ENCODE measurements around the gene KANSL1L.
A peak's percentile ranks its signal among the peaks of the same experiment; 100 is the strongest.

The KANSL1L gene

GRCh38 chr2:210113614-210114235 is 57.5 kb downstream of the KANSL1L start:
- no peak for DNase-seq (ENCODE audit: low read depth, low spot score)
- H3K9me3 ChIP-seq (ENCODE audit: low read depth, low read length): peaks cover 10% of the 10 kb centered on the region; the same call in 1 of the 2 replicates
- H3K4me3 ChIP-seq: no peak overlapping the region

GRCh38 chr2:210112871-210113270 is 58.3 kb downstream of the KANSL1L start:
- no peak for DNase-seq (ENCODE audit: low read depth, low spot score)
- Histone ChIP-seq H3K9me3 (ENCODE audit: low read depth, low read length) (peaks cover 10% of the 10 kb centered on the region; the same call in 1 of the 2 replicates), H3K27ac (no peak overlapping the region), H3K4me3 (no peak overlapping the region), H3K9ac (ENCODE audit: insufficient read length) (no peak overlapping the region), H3K36me3 (ENCODE audit: insufficient read depth, low read length) (peaks cover 5% of the 10 kb centered on the region; the same call in 1 of the 2 replicates)
- TF ChIP-seq EZH2 (IDR thresholded peaks at IDR 0.05) (no peak), POLR2AphosphoS5 (IDR thresholded peaks at IDR 0.05; ENCODE audit: borderline replicate concordance, low read depth, low read length) (no peak), FOXP2 (optimal IDR thresholded peaks at IDR 0.05; ENCODE audit: control extremely low read depth, extremely low read length, insufficient read depth) (no peak)

More at GRCh38 chr2:210113614-210114235, 57.5 kb downstream of the KANSL1L start:
- peaks cover 5% of the 10 kb centered on the region; the same call in 1 of the 2 replicates for H3K36me3 ChIP-seq (ENCODE audit: insufficient read depth, low read length)
- TF ChIP-seq FOXP2 (optimal IDR thresholded peaks at IDR 0.05; ENCODE audit: control extremely low read depth, extremely low read length, insufficient read depth) (no peak), POLR2AphosphoS5 (IDR thresholded peaks at IDR 0.05; ENCODE audit: borderline replicate concordance, low read depth, low read length) (no peak), EZH2 (IDR thresholded peaks at IDR 0.05) (no peak)
- no peak overlapping the region for H3K9ac ChIP-seq (ENCODE audit: insufficient read length)
- H3K27ac ChIP-seq: no peak overlapping the region

GRCh38 chr2:210099940-210100339 is 71.3 kb downstream of the KANSL1L start:
- H3K36me3 ChIP-seq (ENCODE audit: insufficient read depth, low read length): no peaks in the 10 kb centered on the region
- H3K9me3 ChIP-seq (ENCODE audit: low read depth, low read length): no peaks in the 10 kb centered on the region
- no peak overlapping the region for H3K27ac ChIP-seq
- no peak overlapping the region for H3K4me3 ChIP-seq
- TF ChIP-seq FOXP2 (optimal IDR thresholded peaks at IDR 0.05; ENCODE audit: control extremely low read depth, extremely low read length, insufficient read depth): no peak
- no peak for TF ChIP-seq EZH2 (IDR thresholded peaks at IDR 0.05)
- no peak for TF ChIP-seq POLR2AphosphoS5 (IDR thresholded peaks at IDR 0.05; ENCODE audit: borderline replicate concordance, low read depth, low read length)
- no peak for DNase-seq (ENCODE audit: low read depth, low spot score)
- no peak overlapping the region for H3K9ac ChIP-seq (ENCODE audit: insufficient read length)

GRCh38 chr2:210094787-210095186 is 76.4 kb downstream of the KANSL1L start:
- Histone ChIP-seq H3K9ac (ENCODE audit: insufficient read length) (no peak overlapping the region), H3K27ac (no peak overlapping the region), H3K36me3 (ENCODE audit: insufficient read depth, low read length) (no peaks in the 10 kb centered on the region), H3K4me3 (no peak overlapping the region), H3K9me3 (ENCODE audit: low read depth, low read length) (no peaks in the 10 kb centered on the region)
- no peak for TF ChIP-seq POLR2AphosphoS5 (IDR thresholded peaks at IDR 0.05; ENCODE audit: borderline replicate concordance, low read depth, low read length)
- no peak for TF ChIP-seq EZH2 (IDR thresholded peaks at IDR 0.05)
- no peak for TF ChIP-seq FOXP2 (optimal IDR thresholded peaks at IDR 0.05; ENCODE audit: control extremely low read depth, extremely low read length, insufficient read depth)
- no peak for DNase-seq (ENCODE audit: low read depth, low spot score)

GRCh38 chr2:210092791-210093190 is 78.4 kb downstream of the KANSL1L start:
- no peak overlapping the region for H3K9ac ChIP-seq (ENCODE audit: insufficient read length)
- TF ChIP-seq FOXP2 (optimal IDR thresholded peaks at IDR 0.05; ENCODE audit: control extremely low read depth, extremely low read length, insufficient read depth): no peak
- TF ChIP-seq POLR2AphosphoS5 (IDR thresholded peaks at IDR 0.05; ENCODE audit: borderline replicate concordance, low read depth, low read length): no peak
- TF ChIP-seq EZH2 (IDR thresholded peaks at IDR 0.05): no peak
- no peaks in the 10 kb centered on the region for H3K9me3 ChIP-seq (ENCODE audit: low read depth, low read length)
- no peak overlapping the region for H3K27ac ChIP-seq
- no peak for DNase-seq (ENCODE audit: low read depth, low spot score)
- no peak overlapping the region for H3K4me3 ChIP-seq
- no peaks in the 10 kb centered on the region for H3K36me3 ChIP-seq (ENCODE audit: insufficient read depth, low read length)

GRCh38 chr2:210086930-210087329 is 84.3 kb downstream of the KANSL1L start:
- DNase-seq (ENCODE audit: low read depth, low spot score): no peak
- no peak overlapping the region for H3K27ac ChIP-seq
- H3K36me3 ChIP-seq (ENCODE audit: insufficient read depth, low read length): no peaks in the 10 kb centered on the region

GRCh38 chr2:210086292-210086691 is 84.9 kb downstream of the KANSL1L start:
- DNase-seq (ENCODE audit: low read depth, low spot score): no peak
- Histone ChIP-seq H3K9me3 (ENCODE audit: low read depth, low read length) (no peaks in the 10 kb centered on the region), H3K36me3 (ENCODE audit: insufficient read depth, low read length) (no peaks in the 10 kb centered on the region), H3K9ac (ENCODE audit: insufficient read length) (no peak overlapping the region), H3K27ac (no peak overlapping the region), H3K4me3 (no peak overlapping the region)
- TF ChIP-seq EZH2 (IDR thresholded peaks at IDR 0.05): no peak
- TF ChIP-seq POLR2AphosphoS5 (IDR thresholded peaks at IDR 0.05; ENCODE audit: borderline replicate concordance, low read depth, low read length): no peak
- TF ChIP-seq FOXP2 (optimal IDR thresholded peaks at IDR 0.05; ENCODE audit: control extremely low read depth, extremely low read length, insufficient read depth): no peak

More at GRCh38 chr2:210086930-210087329, 84.3 kb downstream of the KANSL1L start:
- Histone ChIP-seq H3K4me3 (no peak overlapping the region), H3K9ac (ENCODE audit: insufficient read length) (no peak overlapping the region), H3K9me3 (ENCODE audit: low read depth, low read length) (no peaks in the 10 kb centered on the region)
- TF ChIP-seq EZH2 (IDR thresholded peaks at IDR 0.05) (no peak), POLR2AphosphoS5 (IDR thresholded peaks at IDR 0.05; ENCODE audit: borderline replicate concordance, low read depth, low read length) (no peak), FOXP2 (optimal IDR thresholded peaks at IDR 0.05; ENCODE audit: control extremely low read depth, extremely low read length, insufficient read depth) (no peak)

- Histone ChIP-seq H3K36me3 (ENCODE audit: insufficient read depth, low read length) (no peaks in the 10 kb centered on the region), H3K4me3 (no peak overlapping the region), H3K9me3 (ENCODE audit: low read depth, low read length) (no peaks in the 10 kb centered on the region), H3K27ac (no peak overlapping the region), H3K9ac (ENCODE audit: insufficient read length) (no peak overlapping the region)
- peak; percentile 6 for DNase-seq (ENCODE audit: low read depth, low spot score)
- TF ChIP-seq FOXP2 (optimal IDR thresholded peaks at IDR 0.05; ENCODE audit: control extremely low read depth, extremely low read length, insufficient read depth): no peak
- no peak for TF ChIP-seq EZH2 (IDR thresholded peaks at IDR 0.05)
- TF ChIP-seq POLR2AphosphoS5 (IDR thresholded peaks at IDR 0.05; ENCODE audit: borderline replicate concordance, low read depth, low read length): no peak
These were observed 98.2 kb downstream of the KANSL1L start for GRCh38 chr2:210072922-210073509.

Measured in SK-N-MC (cell line).